Peyer's patch (tissue), 4 donors: ENCODE measurements around the gene TTC28. TPM values are rescaled to one million over a fixed set of nuclear protein-coding genes. Genes with fewer than 3 reads are reported as not detected.
"Not testable (repeated sequence)": the region's sequence is repeated elsewhere in the genome, so short reads cannot be mapped to it uniquely, and the experiment has no call there.

Experiments used
- DNase-seq, 3 donors: peaks; one replicate each; pipeline ENCODE4 v3.0.0-alpha.2; 2017 to 2019
- H3K27ac ChIP-seq, 4 donors: fragments of 200-600 bp; sonication (generic); one replicate each; pipeline ENCODE4 v1.5.1; 2016 to 2019
- H3K27me3 ChIP-seq, 2 donors: fragments of 200-600 bp; sonication (generic); one replicate each; pipeline ENCODE4 v1.5.1; 2019
- H3K36me3 ChIP-seq, 3 donors: fragments of 200-600 bp; sonication (generic); one replicate each; pipeline ENCODE4 v1.5.1; 2016 to 2019
- H3K4me1 ChIP-seq, 4 donors: fragments of 200-600 bp; sonication (generic); one replicate each; pipeline ENCODE4 v1.5.1; 2016 to 2019
- H3K4me3 ChIP-seq, 4 donors: fragments of 200-600 bp; sonication (generic); 1 replicate in 3 of 4; 2 replicates in 1 of 4; pipeline ENCODE4 v1.5.1; 2016 to 2019; ENCODE audit warnings: mild to moderate bottlenecking in 1 of 4
- H3K9me3 ChIP-seq, 4 donors: fragments of 200-600 bp; sonication (generic); one replicate each; pipeline ENCODE4 v1.5.1; 2016 to 2019; ENCODE audit warnings: mild to moderate bottlenecking in 1 of 4
- POLR2A ChIP-seq, 2 donors: fragments of 450-650 bp; IDR thresholded peaks; one replicate each; pipeline ENCODE4 v1.5.1; 2017; ENCODE audit warnings: antibody characterized with exemption in 2 of 2, mild to moderate bottlenecking in 2 of 2, moderate library complexity in 2 of 2
- total RNA-seq, 4 donors: library from RNA; depleted of rRNA; stranded (reverse); fragments of >200 nt; gene quantifications; one replicate each; pipeline ENCODE4 v1.1.0, GENCODE V29; 2016
- TF ChIP-seq, protein P1 (sequence below), 6 experiments: fragments of 450-650 bp in 4 of 6; fragments of 200-600 bp in 2 of 6; sonication (generic) in 1 of 6; IDR thresholded peaks; one replicate each; pipeline ENCODE4 v1.5.1; 2017 to 2019; ENCODE audit warnings: antibody characterized with exemption in 6 of 6, mild to moderate bottlenecking in 3 of 6, moderate library complexity in 1 of 6

Gene TTC28
- total RNA-seq, 4 donors from 2014 or later = 9.1 to 46.4 (median 35.2) TPM

DNA sequence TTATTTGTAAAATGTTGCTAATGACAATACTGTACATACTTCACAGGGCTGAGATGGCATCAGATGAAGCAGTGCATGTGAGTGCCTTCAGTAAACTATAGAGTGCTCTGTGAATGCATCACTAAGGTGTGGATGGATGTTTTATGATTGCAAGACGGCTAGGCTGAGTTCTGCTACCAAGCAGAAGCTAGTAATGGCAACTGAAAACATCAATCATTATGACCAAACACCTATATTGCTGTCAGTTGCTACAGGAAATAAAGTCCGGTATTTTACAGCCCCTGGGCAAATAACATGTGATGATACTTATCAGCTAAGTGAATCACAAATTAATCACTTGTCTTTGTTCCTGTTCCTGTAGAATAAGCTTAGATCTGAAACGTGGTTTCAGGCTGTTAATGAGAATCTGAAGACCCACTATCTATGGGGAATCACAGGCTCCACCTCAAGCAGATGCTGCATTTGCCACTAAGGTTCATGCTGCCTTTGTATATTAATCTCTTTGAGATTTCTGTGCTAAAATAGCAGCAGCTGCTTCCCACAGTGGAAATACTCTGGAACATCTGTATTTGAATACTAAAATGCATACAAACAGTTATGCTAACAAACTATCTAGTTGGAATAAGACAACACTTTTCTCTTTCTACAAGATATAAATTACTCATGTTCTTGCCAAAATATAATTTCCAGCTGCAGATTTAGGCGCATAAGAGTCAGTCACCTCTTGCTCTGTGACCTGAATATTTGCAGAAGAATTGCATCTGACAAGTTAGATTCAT, 506.6 kb downstream of the TTC28 start:
- Histone ChIP-seq H3K4me1 (peaks cover 0 to 12% (median 0%) of the 10 kb centered on the region in 4 donors), H3K27me3 (no peaks in the 10 kb centered on the region), H3K9me3 (no peaks in the 10 kb centered on the region), H3K36me3 (no peaks in the 10 kb centered on the region), H3K27ac (peak overlapping the region in 1 of 4 donors; percentile 14), H3K4me3 (no peak overlapping the region)
- TF ChIP-seq, protein P1, sequence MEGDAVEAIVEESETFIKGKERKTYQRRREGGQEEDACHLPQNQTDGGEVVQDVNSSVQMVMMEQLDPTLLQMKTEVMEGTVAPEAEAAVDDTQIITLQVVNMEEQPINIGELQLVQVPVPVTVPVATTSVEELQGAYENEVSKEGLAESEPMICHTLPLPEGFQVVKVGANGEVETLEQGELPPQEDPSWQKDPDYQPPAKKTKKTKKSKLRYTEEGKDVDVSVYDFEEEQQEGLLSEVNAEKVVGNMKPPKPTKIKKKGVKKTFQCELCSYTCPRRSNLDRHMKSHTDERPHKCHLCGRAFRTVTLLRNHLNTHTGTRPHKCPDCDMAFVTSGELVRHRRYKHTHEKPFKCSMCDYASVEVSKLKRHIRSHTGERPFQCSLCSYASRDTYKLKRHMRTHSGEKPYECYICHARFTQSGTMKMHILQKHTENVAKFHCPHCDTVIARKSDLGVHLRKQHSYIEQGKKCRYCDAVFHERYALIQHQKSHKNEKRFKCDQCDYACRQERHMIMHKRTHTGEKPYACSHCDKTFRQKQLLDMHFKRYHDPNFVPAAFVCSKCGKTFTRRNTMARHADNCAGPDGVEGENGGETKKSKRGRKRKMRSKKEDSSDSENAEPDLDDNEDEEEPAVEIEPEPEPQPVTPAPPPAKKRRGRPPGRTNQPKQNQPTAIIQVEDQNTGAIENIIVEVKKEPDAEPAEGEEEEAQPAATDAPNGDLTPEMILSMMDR (IDR thresholded peaks at IDR 0.05) = no peak
- no peak for TF ChIP-seq POLR2A (IDR thresholded peaks at IDR 0.05)
- DNase-seq = no peak

DNA sequence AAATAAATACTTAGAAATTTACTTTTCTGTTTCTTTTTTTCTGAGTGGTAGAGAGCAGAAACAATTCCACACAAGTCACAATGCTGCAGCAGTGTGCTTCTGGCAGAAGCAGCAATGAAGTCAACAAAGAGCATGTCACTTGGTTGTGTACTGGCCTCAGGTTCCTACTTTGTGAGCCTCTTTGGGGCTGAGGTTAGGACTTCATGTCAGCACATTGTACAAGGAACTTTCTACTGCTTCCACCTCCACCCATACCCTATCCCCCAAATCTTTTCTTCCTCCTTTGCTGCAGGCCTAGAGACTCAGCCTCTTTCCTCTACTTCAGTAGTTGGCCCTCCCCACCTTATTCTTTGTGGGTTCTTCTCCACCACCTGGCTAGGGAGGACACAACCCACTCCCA, 507.9 kb downstream of the TTC28 start:
- H3K27me3 ChIP-seq = no peaks in the 10 kb centered on the region
- no peak for DNase-seq
- no peak overlapping the region for H3K4me3 ChIP-seq
- TF ChIP-seq POLR2A (IDR thresholded peaks at IDR 0.05) = no peak
- TF ChIP-seq, protein P1 (IDR thresholded peaks at IDR 0.05) = no peak
- H3K36me3 ChIP-seq = no peaks in the 10 kb centered on the region
- no peak overlapping the region for H3K27ac ChIP-seq
- peaks cover 0 to 12% (median 0%) of the 10 kb centered on the region in 4 donors for H3K4me1 ChIP-seq
- H3K9me3 ChIP-seq = no peaks in the 10 kb centered on the region

DNA sequence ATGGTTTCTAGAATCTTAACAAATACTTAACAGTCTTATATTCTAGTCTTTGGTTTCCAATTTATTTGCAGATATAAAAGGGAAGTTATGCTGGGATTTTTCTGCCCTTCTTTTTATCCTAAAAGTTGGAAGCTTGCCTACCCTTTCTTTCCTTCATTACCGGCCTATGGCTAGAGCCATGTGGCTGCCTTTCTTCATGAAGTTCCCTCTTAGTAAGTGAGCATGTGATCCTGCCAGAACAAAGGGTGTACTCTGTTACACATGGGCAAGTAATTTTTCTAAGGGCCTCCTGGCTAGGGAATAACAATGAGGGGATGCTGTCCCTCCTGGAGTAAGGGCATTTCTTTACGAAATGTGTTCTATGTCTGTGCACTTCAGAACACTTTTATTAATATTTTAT, 508.5 kb downstream of the TTC28 start:
- TF ChIP-seq POLR2A (IDR thresholded peaks at IDR 0.05) = no peak
- TF ChIP-seq, protein P1 (IDR thresholded peaks at IDR 0.05) = no peak
- no peak for DNase-seq
- no peak overlapping the region for H3K4me3 ChIP-seq

DNA sequence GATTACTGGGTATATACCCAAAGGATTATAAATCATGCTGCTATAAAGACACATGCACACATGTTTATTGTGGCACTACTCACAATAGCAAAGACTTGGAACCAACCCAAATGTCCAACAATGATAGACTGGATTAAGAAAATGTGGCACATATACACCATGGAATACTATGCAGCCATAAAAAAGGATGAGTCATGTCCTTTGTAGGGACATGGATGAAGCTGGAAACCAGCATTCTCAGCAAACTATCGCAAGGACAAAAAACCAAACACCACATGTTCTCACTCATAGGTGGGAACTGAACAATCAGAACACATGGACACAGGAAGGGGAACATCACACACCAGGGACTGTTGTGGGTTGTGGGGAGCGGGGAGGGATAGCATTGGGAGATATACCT, 510.3 kb downstream of the TTC28 start:
- H3K4me3 ChIP-seq, H3K36me3 ChIP-seq, H3K9me3 ChIP-seq, H3K27me3 ChIP-seq, H3K27ac ChIP-seq, DNase-seq: not testable (repeated sequence)
- H3K4me1 ChIP-seq = peaks cover 0 to 12% (median 0%) of the 10 kb centered on the region in 4 donors

More for the DNA sequence above, 508.5 kb downstream of the TTC28 start:
- peaks cover 0 to 12% (median 0%) of the 10 kb centered on the region in 4 donors for H3K4me1 ChIP-seq
- no peaks in the 10 kb centered on the region for H3K27me3 ChIP-seq
- H3K36me3 ChIP-seq = no peaks in the 10 kb centered on the region
- no peak overlapping the region for H3K27ac ChIP-seq
- H3K9me3 ChIP-seq = no peaks in the 10 kb centered on the region

DNA sequence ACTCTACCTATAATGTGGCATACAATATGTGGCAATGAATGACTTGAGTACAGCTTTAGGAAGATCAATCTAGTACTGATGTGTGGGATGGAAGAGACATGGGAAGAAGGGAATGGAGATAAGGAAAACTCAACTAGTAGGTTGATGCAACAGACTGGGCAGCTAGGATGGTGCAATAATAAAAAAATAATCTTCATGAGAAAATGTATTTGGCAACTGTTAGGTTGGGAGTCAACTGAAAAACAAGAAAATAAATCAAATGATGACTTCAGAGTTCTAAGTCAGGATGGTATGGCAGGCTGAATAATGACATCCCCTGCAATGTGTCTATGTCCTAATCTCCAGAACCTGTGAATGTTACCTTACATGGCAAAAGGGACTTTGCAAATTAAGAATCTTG, 523.8 kb downstream of the TTC28 start:
- H3K27me3 ChIP-seq = no peaks in the 10 kb centered on the region
- TF ChIP-seq, protein P1 (IDR thresholded peaks at IDR 0.05) = no peak
- TF ChIP-seq POLR2A (IDR thresholded peaks at IDR 0.05) = no peak
- no peaks in the 10 kb centered on the region for H3K9me3 ChIP-seq
- DNase-seq = no peak
- no peak overlapping the region for H3K27ac ChIP-seq
- H3K4me1 ChIP-seq = no peaks in the 10 kb centered on the region
- no peak overlapping the region for H3K4me3 ChIP-seq
- no peaks in the 10 kb centered on the region for H3K36me3 ChIP-seq

DNA sequence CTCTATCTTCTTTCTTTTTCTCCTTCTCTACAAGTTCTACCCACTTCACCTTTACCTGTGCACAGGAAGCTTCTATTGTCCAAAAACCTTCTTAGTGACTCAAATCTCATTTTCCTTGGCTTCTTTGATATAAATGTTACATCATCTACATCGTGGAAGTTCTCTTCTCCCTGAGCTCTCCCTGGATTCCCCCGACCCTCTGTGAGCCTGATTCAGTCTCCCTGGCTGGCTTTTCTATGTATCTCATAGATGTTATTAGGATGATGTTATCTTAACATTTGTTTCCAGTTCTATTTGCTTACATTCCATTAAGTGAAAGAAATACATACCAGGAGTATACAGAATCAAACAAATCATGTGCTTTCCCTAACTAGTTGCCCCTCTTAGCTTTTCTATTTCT, 524.8 kb downstream of the TTC28 start:
- no peaks in the 10 kb centered on the region for H3K27me3 ChIP-seq
- no peaks in the 10 kb centered on the region for H3K36me3 ChIP-seq
- H3K9me3 ChIP-seq = no peaks in the 10 kb centered on the region
- no peak overlapping the region for H3K27ac ChIP-seq
- TF ChIP-seq, protein P1 (IDR thresholded peaks at IDR 0.05) = no peak
- no peak for TF ChIP-seq POLR2A (IDR thresholded peaks at IDR 0.05)
- DNase-seq = no peak
- no peaks in the 10 kb centered on the region for H3K4me1 ChIP-seq
- H3K4me3 ChIP-seq = no peak overlapping the region
